AG09319 (cell line): ENCODE results near the gene MKI67.

Experiments used
- DNase-seq: peaks from one replicate; pipeline ENCODE4 v3.0.0-alpha.2; 2010; ENCODE audit warnings: low read depth; ENCODE audit errors: extremely low read depth
- TF ChIP-seq, protein P1 (sequence below): IDR thresholded peaks from 2 replicates; pipeline ENCODE4 v1.5.1; 2011; ENCODE audit warnings: low read depth, mild to moderate bottlenecking, inconsistent platforms, low read length, moderate library complexity

MKI67 gene

DNA sequence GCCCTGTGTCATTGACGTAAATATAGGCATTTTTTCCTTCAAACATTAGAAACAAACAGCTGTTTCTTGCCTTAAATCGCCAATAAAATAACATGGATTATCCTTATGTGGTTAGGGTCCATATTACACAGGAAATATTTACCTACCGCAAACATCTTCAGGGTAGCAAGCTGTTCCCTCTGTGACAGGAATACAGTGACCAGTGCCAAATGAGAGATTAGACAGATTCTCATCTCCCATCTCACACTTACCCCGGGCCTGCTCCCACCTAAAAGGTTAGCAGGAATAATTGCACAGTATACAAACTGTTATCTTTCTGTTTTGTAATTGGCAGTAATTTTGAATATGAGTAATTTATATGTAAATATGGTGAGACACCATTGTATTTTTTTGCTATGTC lies 16.5 kb downstream of the MKI67 start:
- TF ChIP-seq, protein P1, sequence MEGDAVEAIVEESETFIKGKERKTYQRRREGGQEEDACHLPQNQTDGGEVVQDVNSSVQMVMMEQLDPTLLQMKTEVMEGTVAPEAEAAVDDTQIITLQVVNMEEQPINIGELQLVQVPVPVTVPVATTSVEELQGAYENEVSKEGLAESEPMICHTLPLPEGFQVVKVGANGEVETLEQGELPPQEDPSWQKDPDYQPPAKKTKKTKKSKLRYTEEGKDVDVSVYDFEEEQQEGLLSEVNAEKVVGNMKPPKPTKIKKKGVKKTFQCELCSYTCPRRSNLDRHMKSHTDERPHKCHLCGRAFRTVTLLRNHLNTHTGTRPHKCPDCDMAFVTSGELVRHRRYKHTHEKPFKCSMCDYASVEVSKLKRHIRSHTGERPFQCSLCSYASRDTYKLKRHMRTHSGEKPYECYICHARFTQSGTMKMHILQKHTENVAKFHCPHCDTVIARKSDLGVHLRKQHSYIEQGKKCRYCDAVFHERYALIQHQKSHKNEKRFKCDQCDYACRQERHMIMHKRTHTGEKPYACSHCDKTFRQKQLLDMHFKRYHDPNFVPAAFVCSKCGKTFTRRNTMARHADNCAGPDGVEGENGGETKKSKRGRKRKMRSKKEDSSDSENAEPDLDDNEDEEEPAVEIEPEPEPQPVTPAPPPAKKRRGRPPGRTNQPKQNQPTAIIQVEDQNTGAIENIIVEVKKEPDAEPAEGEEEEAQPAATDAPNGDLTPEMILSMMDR = no peak
- no peak for DNase-seq

DNA sequence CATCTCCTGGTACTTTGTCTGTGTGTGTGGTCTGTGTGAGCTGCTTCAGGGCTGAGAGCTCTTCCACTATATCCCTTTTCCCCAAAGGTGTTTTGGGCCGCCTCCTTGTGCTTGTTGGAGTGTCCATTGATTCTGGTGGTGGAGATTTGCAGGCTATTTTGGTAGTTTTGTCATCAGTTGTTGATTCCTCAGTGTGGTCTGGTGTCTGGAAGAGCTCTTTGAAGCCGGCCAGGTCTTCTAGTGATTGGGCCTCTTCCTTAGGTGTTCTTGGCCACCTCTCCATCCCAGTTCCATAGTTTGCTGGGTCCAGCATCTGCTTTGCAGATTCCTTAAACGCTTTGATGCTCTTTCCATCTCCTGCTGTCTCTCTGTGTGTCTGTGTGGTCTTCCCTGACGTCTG lies 20.8 kb downstream of the MKI67 start:
- no peak for DNase-seq
- TF ChIP-seq, protein P1 = no peak

DNA sequence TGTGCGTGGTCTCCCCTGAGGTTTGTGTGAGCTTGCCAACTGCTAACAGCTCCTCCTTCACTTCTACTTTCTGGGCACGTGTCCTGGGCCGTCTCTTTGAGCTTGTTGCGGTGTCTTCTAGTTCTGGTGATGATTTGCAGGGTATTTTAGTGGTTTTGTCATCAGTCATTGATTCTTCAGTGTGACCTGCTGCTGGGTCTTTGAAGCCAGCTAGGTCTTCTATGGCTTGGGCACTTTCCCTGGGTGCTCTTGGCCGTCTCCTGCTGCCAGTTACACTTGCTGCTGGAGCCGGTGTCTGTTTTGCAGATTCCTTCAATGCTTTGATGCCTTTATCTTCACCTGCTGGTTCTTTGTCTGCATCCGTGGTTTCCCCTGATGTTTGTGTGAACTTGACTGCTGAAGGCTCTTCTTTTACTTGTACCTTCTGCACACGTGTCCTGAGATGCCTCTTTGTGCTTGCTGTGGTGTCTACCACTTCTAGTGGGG lies 23.0 kb downstream of the MKI67 start:
- no peak for DNase-seq
- TF ChIP-seq, protein P1 = no peak

DNA sequence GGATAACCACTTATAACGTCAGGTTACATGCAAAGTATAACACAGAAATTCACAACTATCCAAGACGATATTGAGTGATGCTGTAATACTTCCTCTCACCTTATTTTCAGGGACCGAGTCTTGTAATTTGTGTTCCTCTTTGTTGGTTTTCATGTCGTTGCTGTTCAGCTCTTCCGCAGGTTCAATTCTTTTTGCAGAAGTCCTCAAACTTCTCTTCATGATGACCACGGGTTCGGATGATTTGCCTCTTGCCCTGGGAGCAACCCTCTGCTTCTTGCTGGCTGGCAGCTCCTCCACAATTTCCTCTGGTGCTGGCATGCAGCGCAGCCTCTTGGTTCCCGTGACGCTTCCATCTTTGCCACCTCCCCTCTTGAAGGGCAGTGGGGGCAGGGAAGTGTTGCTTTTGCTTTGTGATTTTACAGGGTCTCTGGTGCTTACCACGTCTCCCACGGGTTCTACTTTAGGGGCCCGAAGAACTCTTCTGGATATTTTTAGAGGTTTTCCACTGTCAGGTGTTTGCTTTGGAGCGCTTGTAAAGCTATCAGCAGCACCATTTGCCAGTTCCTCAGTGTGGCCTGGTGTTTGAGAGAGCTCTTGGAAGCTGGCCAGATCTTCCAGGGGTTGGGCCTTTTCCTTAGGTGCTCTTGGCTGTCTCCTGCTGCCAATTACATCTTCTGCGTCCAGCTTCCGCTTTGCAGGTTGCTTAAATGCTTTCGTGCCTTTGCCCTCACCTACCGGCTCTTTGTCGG lies 23.6 kb downstream of the MKI67 start:
- no peak for DNase-seq
- TF ChIP-seq, protein P1 = no peak

DNA sequence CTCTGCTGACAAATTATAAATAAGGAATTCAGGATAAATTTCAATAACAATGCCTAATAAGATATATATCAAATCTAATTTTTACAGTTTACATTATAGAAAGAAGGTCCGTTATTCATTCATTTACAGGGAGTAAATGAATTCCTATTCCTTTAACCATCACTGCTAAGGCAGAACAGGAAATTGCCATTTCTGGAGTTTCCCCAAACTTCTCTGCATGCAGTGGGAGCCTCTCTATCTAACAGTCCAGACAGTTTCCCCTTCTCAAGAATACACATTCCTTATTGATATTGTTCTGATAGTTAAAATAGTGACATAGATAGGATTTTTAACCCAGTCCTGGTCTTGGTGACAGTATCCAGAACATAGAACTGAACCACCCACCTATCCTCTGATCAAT lies 24.3 kb downstream of the MKI67 start:
- TF ChIP-seq, protein P1 = no peak
- no peak for DNase-seq

DNA sequence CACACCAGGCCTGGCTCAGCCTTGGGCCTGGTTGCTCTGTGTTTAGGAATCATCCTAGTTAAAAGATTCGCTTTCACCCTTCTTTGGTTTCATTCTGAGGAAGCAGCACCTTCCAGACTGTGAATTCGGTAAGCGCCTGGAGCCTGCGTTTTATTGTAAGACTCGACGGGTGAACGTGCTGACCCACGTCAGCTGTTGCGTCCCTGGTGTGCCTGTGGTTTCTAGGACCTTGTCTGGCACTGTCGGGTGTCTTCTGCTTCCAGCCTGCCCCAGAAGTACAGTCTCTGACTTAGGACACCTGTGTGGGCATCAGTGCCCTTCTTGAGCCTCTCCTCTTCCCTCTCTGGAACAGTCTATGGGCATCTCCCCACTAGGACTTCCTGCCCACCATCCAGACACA lies 26.3 kb downstream of the MKI67 start:
- no peak for DNase-seq
- TF ChIP-seq, protein P1 = no peak

DNA sequence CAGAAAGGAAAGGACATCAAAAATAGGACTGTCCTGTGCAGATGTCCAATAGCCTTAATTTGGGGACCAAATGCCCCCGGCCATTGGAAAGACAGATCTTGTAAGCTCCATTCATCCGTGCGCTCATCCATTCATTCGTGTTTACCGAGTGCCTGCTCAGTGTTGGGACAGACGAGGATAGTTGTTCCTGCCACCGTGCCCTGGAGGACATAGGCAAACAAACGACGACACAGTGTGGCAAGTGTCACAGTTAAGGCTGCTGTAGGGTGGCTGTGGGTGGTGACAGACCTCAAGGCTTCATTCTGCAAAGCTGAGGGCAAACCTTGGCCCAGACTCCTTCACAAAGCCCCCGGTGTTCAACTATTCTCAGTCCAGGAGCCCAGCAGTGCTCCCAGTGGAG lies 27.6 kb downstream of the MKI67 start:
- DNase-seq = no peak
- TF ChIP-seq, protein P1 = no peak
